DND-41 (cell line): Measurements from ENCODE around the gene RAPGEF1.

ENCODE experiments used
- ATAC-seq: fragments of 200-7000 bp; cut with Tn5 transposase; 3 replicates; pipeline ENCODE4 v1.9.1; 2021; ENCODE audit warnings: low read depth; ENCODE audit not compliant: insufficient read depth
- DNase-seq: peaks from one replicate; pipeline ENCODE4 v3.0.0-alpha.2; 2020
- H2AFZ ChIP-seq: 2 replicates; pipeline ENCODE4 v1.6.0; 2012; ENCODE audit warnings: low read depth, low read length
- H3K27ac ChIP-seq: 2 replicates; pipeline ENCODE4 v1.5.1; 2012; ENCODE audit warnings: low read length, inconsistent platforms
- H3K27me3 ChIP-seq: fragments of 200-600 bp; sonication (generic); 2 replicates; pipeline ENCODE4 v1.6.0; 2012; ENCODE audit warnings: low read length, mild to moderate bottlenecking, inconsistent platforms; ENCODE audit not compliant: insufficient read depth, poor library complexity
- H3K36me3 ChIP-seq: 2 replicates; pipeline ENCODE4 v1.5.1; 2012; ENCODE audit warnings: low read length, inconsistent platforms; ENCODE audit not compliant: insufficient read depth
- H3K4me1 ChIP-seq: 2 replicates; pipeline ENCODE4 v1.5.1; 2012; ENCODE audit warnings: mild to moderate bottlenecking, low read length; ENCODE audit not compliant: insufficient read depth
- H3K4me2 ChIP-seq: 2 replicates; pipeline ENCODE4 v1.6.0; 2012; ENCODE audit warnings: mild to moderate bottlenecking, moderate library complexity, low read length, inconsistent platforms; ENCODE audit not compliant: insufficient read depth
- H3K4me3 ChIP-seq, 2 experiments: fragments of 200-600 bp in 1 of 2; shearing (Covaris generic) in 1 of 2; 2 replicates each; pipeline ENCODE4 v1.5.1; 2012 to 2016; ENCODE audit warnings: inconsistent platforms in 2 of 2, low read length in 2 of 2, mild to moderate bottlenecking in 2 of 2, low read depth in 1 of 2, moderate library complexity in 1 of 2
- H3K79me2 ChIP-seq: 2 replicates; pipeline ENCODE4 v1.6.0; 2012; ENCODE audit warnings: low read length, inconsistent platforms; ENCODE audit not compliant: insufficient read depth
- H3K9ac ChIP-seq: 2 replicates; pipeline ENCODE4 v1.6.0; 2012; ENCODE audit warnings: low read depth, mild to moderate bottlenecking, inconsistent platforms, low read length, moderate library complexity
- H3K9me3 ChIP-seq: 2 replicates; pipeline ENCODE4 v1.5.1; 2012; ENCODE audit warnings: low read length, moderate library complexity, mild to moderate bottlenecking, inconsistent platforms; ENCODE audit not compliant: insufficient read depth, severe bottlenecking
- H4K20me1 ChIP-seq: 2 replicates; pipeline ENCODE4 v1.6.0; 2012; ENCODE audit warnings: low read length; ENCODE audit not compliant: insufficient read depth
- EZH2 ChIP-seq: IDR thresholded peaks from 3 replicates; pipeline ENCODE4 v1.6.1; 2012; ENCODE audit warnings: borderline replicate concordance, low read depth, mild to moderate bottlenecking, moderate library complexity, low read length, inconsistent platforms; ENCODE audit not compliant: severe bottlenecking
- TF ChIP-seq, protein P1 (sequence below): IDR thresholded peaks from 2 replicates; pipeline ENCODE4 v1.5.1; 2012; ENCODE audit warnings: borderline replicate concordance, low read length, moderate library complexity, mild to moderate bottlenecking; ENCODE audit not compliant: poor library complexity, severe bottlenecking; ENCODE audit errors: extremely low read depth

The RAPGEF1 gene

DNA sequence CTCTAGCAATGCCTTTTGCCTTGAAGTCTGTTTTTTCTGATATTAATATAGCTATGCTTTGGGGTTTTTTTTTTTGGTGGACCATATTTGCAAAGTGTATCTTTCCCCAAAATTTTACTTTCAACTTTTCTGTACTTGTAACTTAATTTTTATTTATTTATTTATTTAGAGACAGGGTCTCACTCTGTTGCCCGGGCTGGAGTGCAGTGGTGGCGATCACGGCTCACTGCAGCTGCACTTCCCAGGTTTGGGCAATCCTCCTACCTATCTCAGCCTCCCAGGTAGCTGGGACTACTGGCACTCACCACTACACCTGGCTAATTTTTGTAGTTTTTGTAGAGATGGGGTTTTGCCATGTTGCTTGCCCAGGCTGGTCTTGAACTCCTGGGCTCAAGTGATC is 173.7 kb downstream of the RAPGEF1 start:
- no peak overlapping the region for H3K4me3 ChIP-seq
- H3K4me2 ChIP-seq: no peak overlapping the region
- H3K9me3 ChIP-seq: no peaks in the 10 kb centered on the region
- no peaks in the 10 kb centered on the region for H3K27me3 ChIP-seq
- no peaks in the 10 kb centered on the region for H3K36me3 ChIP-seq
- DNase-seq: no peak
- no peak for TF ChIP-seq EZH2
- TF ChIP-seq, protein P1, sequence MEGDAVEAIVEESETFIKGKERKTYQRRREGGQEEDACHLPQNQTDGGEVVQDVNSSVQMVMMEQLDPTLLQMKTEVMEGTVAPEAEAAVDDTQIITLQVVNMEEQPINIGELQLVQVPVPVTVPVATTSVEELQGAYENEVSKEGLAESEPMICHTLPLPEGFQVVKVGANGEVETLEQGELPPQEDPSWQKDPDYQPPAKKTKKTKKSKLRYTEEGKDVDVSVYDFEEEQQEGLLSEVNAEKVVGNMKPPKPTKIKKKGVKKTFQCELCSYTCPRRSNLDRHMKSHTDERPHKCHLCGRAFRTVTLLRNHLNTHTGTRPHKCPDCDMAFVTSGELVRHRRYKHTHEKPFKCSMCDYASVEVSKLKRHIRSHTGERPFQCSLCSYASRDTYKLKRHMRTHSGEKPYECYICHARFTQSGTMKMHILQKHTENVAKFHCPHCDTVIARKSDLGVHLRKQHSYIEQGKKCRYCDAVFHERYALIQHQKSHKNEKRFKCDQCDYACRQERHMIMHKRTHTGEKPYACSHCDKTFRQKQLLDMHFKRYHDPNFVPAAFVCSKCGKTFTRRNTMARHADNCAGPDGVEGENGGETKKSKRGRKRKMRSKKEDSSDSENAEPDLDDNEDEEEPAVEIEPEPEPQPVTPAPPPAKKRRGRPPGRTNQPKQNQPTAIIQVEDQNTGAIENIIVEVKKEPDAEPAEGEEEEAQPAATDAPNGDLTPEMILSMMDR: no peak
- H4K20me1 ChIP-seq: no peaks in the 10 kb centered on the region
- no peak overlapping the region for H3K9ac ChIP-seq
- ATAC-seq: no peak
- H3K4me1 ChIP-seq: no peaks in the 10 kb centered on the region
- H3K79me2 ChIP-seq: no peaks in the 10 kb centered on the region
- no peak overlapping the region for H3K27ac ChIP-seq
- no peak overlapping the region for H2AFZ ChIP-seq

DNA sequence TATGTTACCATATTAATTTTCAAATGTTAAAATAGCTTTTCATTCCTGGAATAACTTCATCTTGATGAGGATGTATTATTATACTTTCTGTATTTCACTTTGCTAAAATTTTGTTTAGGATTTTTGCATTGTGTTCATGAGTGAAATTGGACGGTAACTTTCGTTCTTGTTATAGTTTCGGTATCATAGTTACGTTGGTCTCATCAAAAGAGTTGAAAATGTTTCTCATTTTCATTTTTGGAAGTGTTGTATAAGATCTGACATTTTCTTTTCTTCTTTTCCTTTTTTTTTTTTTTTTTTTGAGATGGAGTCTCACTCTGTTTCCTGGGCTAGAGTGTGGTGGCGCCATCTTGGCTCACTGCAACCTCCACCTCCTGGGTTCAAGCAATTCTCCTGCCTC is 174.5 kb downstream of the RAPGEF1 start:
- Histone ChIP-seq H3K36me3 (no peaks in the 10 kb centered on the region), H4K20me1 (no peaks in the 10 kb centered on the region), H3K27me3 (no peaks in the 10 kb centered on the region), H3K9ac (no peak overlapping the region), H3K79me2 (no peaks in the 10 kb centered on the region), H3K9me3 (no peaks in the 10 kb centered on the region), H3K4me2 (no peak overlapping the region), H3K4me1 (no peaks in the 10 kb centered on the region), H3K27ac (no peak overlapping the region), H2AFZ (no peak overlapping the region), H3K4me3 (no peak overlapping the region)
- no peak for DNase-seq
- no peak for TF ChIP-seq EZH2
- TF ChIP-seq, protein P1: no peak
- ATAC-seq: no peak

DNA sequence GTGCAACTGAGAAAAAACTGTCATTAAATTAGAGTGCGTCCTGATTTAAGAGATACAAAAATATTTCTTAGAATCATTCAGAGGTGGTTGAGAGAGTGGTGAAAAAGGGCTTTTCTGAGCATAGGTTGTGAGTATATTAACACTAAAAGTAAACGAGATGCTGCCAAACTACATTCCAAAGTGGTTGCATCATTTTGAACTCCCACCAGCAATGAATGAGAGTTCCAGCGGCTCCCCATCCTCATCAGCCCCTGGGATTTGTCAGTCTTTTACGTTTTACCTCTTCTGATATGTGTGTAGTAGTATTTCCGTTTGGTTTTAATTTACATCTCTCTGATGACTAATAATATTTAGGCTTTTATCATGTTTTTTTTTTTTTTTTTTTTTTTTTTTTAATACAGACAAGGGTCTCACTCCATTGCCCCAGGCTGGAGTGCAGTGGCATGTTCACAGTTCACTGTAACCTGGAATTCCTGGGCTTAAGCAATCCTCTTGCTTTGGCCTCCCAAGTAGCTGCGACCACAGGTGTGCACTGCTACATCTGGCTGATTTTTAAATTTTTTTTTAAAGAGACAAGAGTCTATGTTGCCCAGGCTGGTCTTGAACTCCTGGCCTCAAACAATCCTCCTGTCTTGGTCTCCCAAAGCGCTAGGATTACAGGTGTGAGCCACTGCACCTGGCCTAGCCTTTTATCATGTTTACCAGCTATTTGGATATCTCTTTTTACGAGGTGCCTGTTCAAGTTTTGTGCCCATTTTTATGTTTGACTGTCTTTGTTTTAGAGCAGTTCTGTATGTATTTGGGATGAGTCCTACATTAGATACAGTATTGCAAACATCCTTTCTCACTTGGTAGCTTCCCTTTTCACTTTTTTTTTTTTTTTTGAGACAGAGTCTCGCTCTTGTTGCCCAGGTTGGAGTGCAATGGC is 177.6 kb downstream of the RAPGEF1 start:
- Histone ChIP-seq H3K4me3 (no peak overlapping the region), H4K20me1 (no peaks in the 10 kb centered on the region), H3K36me3 (no peaks in the 10 kb centered on the region), H3K4me2 (no peak overlapping the region), H2AFZ (no peak overlapping the region), H3K9me3 (no peaks in the 10 kb centered on the region), H3K9ac (no peak overlapping the region), H3K27ac (no peak overlapping the region), H3K4me1 (no peaks in the 10 kb centered on the region), H3K79me2 (no peaks in the 10 kb centered on the region), H3K27me3 (no peaks in the 10 kb centered on the region)
- TF ChIP-seq EZH2: no peak
- TF ChIP-seq, protein P1: no peak
- DNase-seq (no peak), ATAC-seq (no peak)
